Measurements from ENCODE around the gene FGFRL1. TPM values are rescaled to one million over a fixed set of nuclear protein-coding genes. Genes with fewer than 3 reads are reported as not detected.

FGFRL1 gene
- total RNA-seq, 1 donor from 2014 or later, result 8.0 TPM

DNA sequence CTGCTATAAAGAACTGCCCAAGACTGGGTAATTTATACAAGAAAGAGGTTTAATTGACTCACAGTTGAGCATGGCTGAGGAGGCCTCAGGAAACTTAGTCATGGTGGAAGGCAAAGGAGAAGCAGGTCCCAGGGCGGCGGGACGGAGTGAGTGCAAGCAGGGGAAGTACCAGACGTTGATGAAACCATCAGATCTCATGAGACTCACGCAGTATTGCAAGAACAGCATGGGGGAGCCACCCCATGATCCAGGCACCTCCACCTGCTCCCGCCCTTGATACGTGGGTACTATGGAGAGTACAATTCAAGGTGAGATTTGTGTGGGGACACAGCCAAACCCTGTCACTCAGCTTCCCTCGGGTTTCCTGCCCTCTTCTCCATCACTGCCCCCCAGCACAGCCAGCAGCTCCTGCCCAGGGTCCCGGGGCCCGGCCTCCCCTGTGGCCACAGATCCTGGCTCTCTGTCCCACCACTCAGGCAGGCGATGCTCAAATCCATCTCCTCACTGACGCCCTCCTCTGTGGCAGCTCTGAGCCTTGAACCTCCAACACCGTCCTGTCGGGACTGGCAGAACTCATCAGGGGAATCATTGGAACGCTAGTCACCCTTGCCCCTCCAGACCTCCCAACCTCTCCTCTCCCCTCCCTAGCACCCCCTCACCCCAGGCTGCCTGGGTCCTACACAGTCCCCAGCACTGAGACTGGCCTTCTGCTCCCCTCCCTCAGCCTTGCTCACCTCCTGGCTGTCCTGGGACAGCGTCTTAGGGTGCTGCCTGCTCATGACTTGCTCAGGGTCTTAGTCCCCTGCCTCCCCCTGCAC lies 37.6 kb downstream of the FGFRL1 start:
- intact Hi-C loops (cut with micrococcal nuclease), result no loop called here

GRCh38 chr4:1049591-1049905 lies 38.1 kb downstream of the FGFRL1 start:
- intact Hi-C loops (cut with micrococcal nuclease), result no loop called here

- intact Hi-C loops (cut with micrococcal nuclease), result no loop called here
Observed at GRCh38 chr4:1050486-1051213, 39.2 kb downstream of the FGFRL1 start.

DNA sequence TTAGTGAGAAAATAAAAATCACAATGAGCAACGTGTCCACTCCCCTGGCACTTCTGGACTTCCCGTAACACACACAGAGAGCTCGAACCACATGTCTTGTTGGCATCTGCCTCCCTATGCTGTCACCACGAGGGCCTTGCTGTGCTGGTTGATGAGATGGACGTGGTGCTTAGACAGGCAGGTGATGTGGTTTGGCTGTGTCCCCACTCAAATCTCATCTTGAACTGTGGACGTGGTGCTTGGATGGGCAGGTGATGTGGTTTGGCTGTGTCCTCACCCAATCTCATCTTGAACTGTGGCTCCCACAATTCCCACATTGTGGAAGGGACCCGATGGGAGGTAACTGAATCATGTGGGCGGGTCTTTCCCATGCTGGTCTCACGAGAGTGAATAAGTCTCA lies 40.0 kb downstream of the FGFRL1 start:
- intact Hi-C loops (cut with micrococcal nuclease), result no loop called here

GRCh38 chr4:1052231-1052671 lies 40.8 kb downstream of the FGFRL1 start:
- intact Hi-C loops (cut with micrococcal nuclease), result no loop called here

- intact Hi-C loops (cut with micrococcal nuclease), result no loop called here
Observed at GRCh38 chr4:1053080-1053661, 41.7 kb downstream of the FGFRL1 start.

GRCh38 chr4:1053891-1054290 lies 42.5 kb downstream of the FGFRL1 start:
- intact Hi-C loops (cut with micrococcal nuclease), result loop anchor here (2.0 kb wide), 1 partner anchor 525 kb away; no protein-coding TSS in a partner anchor

DNA sequence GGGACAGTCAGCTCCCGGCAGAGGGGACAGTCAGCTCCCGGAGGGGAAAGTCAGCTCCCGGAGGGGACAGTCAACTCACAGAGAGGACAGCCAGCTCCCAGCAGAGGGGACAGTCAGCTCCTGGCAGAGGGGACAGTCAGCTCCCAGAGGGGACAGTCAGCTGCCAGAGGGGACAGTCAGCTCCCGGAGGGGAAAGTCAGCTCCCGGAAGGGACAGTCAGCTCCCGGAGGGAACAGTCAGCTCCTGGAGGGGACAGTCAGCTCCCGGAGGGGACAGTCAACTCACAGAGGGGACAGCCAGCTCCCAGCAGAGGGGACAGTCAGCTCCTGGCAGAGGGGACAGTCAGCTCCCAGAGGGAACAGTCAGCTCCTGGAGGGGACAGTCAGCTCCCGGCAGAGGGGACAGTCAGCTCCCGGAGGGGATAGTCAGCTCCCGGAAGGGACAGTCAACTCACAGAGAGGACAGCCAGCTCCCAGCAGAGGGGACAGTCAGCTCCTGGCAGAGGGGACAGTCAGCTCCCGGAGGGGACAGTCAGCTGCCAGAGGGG lies 43.3 kb downstream of the FGFRL1 start:
- intact Hi-C loops (cut with micrococcal nuclease), result loop anchor here (2.0 to 5.0 kb wide), 2 partner anchors 82 to 524 kb away; partner anchors contain the start of gene DGKQ

- intact Hi-C loops (cut with micrococcal nuclease), result loop anchor here (2.0 to 5.0 kb wide), 2 partner anchors 83 to 524 kb away; partner anchors contain the start of gene DGKQ
Observed at GRCh38 chr4:1055243-1055701, 43.8 kb downstream of the FGFRL1 start.

DNA sequence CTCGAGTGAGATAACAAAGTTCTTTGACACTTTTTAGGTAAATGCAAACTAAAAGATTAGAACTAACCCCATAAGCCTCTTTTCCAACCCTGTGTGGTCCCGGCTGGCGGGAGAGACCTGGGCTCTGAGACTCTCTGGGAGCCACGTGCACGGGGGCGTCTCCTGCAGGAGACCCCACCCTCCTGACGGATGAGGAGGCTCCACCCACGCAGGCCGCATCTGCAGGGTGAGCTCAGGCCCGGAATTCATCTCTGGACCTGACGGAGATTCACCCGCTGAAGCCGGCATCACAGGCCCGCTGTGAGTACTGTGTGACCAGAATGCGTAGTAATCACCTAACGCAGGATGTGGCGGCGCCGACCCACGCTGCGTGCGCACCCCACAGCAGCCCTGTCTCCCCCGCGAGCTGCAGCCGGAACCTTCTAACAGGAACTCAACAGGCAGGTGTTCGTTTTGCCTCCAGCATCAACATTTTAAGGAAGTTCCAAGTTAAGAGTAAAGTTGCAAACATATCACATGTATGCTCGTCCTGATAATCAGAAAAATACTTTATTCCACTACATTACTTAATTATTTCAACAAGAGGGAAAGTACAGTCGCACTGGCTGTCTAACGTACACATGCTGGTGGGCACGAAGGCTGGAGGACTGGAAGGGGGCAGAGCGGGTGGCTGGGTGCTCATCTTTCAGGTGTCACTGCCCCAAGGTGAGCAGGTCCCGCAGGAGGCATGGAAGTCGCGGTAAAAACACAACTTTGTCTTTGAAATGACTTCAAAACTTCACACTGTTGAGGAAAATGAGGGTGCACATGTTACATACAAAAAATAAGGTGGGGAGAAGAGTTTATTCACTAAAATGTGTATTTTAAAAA lies 44.5 kb downstream of the FGFRL1 start:
- intact Hi-C loops (cut with micrococcal nuclease), result loop anchor here (1.0 to 5.0 kb wide), 5 partner anchors 17 to 523 kb away; partner anchors contain the start of genes ATP5ME, DGKQ and MYL5

DNA sequence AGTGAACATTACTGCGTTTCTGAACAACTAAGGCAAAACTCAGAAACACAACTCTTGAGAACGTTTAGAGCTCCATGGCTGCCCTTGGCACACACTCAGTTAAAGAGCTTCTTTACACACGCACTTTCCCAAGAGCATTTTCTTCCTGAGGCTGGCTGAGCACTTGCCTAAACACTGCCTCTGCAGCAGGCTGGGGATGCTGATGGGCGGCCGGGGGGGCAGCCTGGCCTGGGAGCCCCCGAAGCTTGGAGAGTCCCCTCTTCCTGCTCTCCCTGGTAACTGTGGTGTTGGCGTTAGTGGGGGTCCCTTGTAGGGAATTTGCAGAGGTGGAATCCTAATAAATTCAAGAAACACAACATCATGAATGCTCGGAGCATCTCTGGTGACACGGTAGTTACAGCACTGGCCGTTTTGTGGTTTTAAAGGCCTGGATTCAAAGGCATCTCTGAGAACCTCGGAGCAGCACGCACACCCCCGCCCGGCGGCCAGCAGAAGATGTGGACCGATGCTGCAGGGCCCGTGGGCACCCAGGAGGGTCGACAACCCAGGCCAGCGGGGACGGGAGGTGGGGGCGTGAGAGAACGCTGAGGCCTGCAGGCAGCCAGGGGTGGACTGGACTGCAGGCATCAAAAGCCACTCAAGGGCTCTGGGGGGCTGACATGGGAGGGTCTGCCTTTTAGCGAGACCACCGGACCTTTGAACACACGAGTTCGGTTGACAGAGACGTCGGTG lies 45.4 kb downstream of the FGFRL1 start:
- intact Hi-C loops (cut with micrococcal nuclease), result loop anchor here (1.0 to 5.0 kb wide), 4 partner anchors 16 to 383 kb away; partner anchors contain the start of genes ATP5ME, DGKQ and MYL5

DNA sequence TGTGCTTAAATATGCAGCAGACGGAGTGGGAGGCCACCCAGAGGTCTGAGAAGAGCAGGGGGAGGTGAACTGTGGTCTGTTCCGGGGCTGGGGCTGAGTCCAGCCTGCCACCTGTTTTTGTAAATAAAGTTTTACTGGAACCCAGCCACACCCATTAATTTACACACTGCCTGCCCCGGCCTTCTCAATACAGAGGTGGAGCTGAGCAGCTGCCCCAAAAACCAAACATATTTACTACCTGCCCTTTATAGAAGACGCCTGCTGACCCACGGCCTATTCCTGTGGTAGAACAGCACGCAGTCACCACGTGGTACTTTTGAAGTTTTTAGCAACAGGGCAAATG lies 45.9 kb downstream of the FGFRL1 start:
- intact Hi-C loops (cut with micrococcal nuclease), result loop anchor here (5.0 kb wide), 1 partner anchor 85 kb away; the partner anchor contains the start of gene DGKQ

DNA sequence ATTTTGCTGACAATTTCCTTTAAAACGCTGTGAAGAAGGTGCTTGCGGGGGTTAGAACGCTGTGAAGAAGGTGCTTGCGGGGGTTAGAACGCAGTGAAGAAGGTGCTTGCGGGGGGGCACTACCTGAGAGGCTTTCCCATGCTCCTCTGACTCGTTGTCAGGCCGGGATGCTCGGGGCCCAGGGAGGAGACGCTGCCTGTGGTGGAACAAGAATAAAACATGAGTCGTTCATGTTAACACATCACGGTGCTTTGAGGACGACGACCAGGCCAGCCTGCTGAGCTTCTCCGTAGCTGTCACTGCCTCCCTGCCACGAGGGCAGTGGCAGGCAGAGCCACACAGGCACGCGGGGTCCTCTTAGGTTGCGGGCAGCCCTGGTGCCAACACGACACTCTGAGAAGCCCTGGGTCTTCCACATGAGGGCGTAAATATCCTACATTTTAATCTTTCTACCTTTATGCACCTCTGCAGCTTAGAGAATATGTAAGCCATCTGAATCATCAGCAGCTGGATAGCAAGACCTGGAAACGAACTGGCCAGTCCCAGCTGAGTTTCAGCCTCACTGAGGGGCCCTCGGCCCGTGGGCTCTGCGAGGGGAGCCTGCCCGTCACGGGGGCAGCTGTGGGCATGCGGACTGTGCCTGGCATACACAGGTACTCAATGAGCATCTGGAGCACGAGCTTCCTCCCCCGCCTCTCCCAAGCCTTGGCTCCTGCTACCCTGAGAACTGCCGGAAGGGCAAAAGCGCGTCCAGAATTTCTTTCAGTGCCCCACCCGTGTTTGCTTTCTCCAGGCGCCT lies 47.0 kb downstream of the FGFRL1 start:
- intact Hi-C loops (cut with micrococcal nuclease), result loop anchor here (5.0 kb wide), 1 partner anchor 86 kb away; the partner anchor contains the start of gene DGKQ

GRCh38 chr4:1058997-1059665 lies 47.7 kb downstream of the FGFRL1 start:
- intact Hi-C loops (cut with micrococcal nuclease), result loop anchor here (5.0 kb wide), 1 partner anchor 87 kb away; the partner anchor contains the start of gene DGKQ

GRCh38 chr4:1060121-1060520 lies 48.7 kb downstream of the FGFRL1 start:
- intact Hi-C loops (cut with micrococcal nuclease), result no loop called here

- intact Hi-C loops (cut with micrococcal nuclease), result no loop called here
Observed at GRCh38 chr4:1060621-1061020, 49.2 kb downstream of the FGFRL1 start.

- intact Hi-C loops (cut with micrococcal nuclease), result no loop called here
Observed at GRCh38 chr4:1061056-1061700, 49.8 kb downstream of the FGFRL1 start.

GRCh38 chr4:1061760-1062159 lies 50.3 kb downstream of the FGFRL1 start:
- intact Hi-C loops (cut with micrococcal nuclease), result no loop called here

All from T-helper 1 cell treated with Interleukin-12 subunit alpha and Interleukin-12 subunit beta and Interleukin-4 antibody, amounts not matched to agents 30 ng/mL and 1 ng/mL, for 36 hours (primary cell).